ENCODE measurements around the gene NBAS.

Gene NBAS

DNA sequence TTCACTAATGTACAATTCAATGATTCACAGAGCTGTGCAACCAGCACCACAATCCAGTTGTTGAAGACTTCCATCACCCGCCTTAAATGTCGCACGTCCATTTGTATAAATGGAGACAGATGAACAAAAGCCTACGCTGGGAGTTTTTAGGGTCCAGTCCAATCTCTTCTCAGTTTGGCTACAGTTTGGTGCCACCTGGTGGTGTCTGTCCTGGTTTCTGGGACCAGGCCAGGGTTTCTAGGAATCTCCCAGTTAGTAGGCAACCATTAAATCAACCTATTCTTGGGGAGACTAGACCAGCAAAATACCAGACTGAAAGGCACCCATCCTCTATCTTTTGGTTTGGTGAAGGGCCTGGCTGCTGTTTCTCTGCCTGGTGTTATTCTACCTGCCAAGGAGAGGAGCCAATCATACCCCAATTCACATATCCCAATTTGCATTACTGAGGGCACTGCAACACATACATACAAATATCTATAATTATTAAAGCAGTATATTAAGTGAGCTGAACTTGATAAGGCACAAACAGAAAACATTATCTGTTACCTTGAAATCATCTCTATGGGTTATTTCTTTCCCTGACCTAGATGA, 27.3 kb upstream of the NBAS start:
- no peak overlapping the region for H3K27ac ChIP-seq
- TF ChIP-seq, protein P1, sequence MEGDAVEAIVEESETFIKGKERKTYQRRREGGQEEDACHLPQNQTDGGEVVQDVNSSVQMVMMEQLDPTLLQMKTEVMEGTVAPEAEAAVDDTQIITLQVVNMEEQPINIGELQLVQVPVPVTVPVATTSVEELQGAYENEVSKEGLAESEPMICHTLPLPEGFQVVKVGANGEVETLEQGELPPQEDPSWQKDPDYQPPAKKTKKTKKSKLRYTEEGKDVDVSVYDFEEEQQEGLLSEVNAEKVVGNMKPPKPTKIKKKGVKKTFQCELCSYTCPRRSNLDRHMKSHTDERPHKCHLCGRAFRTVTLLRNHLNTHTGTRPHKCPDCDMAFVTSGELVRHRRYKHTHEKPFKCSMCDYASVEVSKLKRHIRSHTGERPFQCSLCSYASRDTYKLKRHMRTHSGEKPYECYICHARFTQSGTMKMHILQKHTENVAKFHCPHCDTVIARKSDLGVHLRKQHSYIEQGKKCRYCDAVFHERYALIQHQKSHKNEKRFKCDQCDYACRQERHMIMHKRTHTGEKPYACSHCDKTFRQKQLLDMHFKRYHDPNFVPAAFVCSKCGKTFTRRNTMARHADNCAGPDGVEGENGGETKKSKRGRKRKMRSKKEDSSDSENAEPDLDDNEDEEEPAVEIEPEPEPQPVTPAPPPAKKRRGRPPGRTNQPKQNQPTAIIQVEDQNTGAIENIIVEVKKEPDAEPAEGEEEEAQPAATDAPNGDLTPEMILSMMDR (conservative IDR thresholded peaks at IDR 0.05), result peak; percentile 83

DNA sequence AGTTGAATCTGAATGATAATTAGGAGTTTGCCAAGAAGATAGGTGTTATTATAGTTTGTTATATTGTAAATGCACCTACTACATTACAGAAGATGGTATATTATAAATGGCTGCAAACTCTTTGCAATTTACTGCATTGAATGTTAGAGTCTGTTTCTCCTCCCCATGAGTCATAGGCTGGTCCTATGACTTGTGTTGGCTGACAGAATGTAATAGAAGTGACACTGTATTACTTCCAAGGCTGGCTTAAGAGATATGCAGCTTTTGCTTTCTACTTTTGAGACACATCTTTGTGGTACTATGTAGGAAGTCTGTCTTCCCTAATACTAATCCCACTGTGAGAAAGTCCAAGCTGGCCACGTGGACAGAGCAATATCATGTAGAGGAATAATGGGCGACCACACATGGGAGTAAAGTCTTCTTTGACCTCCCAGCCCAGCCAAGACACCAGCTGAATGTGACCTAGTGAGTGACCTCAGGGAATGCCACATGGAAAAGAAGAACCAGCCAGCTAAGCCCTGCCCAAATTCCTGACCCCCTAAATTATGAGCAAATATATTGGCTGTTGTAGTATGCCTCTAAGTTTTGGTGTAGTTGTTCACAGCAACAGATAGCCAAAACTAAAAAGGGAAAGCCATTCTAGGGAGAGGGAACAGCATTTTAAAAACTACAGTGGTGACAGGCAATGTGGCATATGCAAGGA, 23.8 kb upstream of the NBAS start:
- TF ChIP-seq, protein P1 (conservative IDR thresholded peaks at IDR 0.05), result no peak
- H3K27ac ChIP-seq, result no peak overlapping the region

DNA sequence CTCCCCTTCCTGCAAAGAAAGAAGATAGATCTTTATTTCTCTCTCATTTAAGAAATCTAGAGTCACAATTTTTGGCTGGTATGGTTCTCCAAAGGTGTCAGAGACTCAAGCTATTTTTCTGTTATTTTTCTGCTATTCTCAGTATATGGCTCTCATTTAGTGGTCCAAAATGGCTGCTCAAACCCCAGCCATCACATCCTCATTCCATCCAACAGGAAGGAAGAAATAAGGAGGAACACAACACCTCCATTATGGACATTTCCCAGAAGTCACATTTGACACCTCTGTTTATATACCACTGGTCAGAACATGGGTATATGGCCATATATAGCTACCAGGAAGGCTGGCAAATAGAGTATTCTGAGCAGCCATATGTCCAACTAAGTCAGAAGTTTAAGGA, 23.2 kb upstream of the NBAS start:
- no peak overlapping the region for H3K27ac ChIP-seq
- TF ChIP-seq, protein P1 (conservative IDR thresholded peaks at IDR 0.05), result no peak

DNA sequence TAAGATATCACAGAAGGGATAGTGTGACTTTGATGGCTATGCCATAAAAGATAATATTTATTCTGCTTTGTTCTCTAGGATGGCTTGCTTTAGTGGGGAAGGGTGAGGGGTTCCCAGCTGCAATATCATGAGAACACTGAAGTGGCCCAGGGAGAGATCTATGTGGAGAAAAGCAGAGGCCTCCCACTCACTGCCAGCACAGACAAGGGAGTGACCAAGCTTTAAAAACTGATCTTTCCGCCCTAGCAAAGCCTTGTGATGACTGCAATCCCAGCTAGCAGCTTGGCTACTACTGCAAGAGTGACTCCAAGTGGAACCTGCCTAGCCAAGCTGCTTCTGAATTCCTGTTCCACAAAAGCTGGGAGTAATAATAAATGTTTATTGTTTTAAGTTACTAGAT, 22.7 kb upstream of the NBAS start:
- TF ChIP-seq, protein P1 (conservative IDR thresholded peaks at IDR 0.05), result no peak
- no peak overlapping the region for H3K27ac ChIP-seq

DNA sequence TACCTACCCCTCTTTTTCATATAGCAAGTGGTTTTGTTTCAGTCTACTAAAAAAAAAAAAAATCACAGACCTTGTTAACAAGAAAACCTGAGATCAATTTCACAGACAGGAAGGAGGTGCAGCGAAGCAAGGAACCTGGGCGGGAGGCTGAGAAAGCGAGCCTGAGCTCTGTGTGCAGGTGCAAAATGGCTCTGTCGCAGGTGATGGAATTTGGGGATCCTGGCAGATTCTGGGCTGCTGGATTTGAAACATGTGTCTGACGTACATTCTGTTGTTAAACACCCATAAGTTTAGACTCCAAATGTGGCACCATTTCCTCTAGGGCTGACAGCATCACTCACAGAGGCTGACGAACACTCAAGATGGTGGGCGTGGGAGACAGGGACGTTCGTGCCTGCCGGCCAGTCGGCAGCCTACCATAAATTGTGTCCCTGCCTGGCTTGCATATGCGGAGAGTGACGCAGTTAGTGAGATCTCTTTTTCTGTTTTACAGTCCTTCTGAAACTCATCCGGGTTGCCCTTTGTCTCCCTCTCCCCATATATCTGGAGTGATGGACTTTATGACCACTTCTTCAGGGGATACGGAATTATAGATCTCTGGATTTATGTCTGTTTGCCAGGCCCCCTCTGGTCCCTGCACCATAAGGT, 21.7 kb upstream of the NBAS start:
- H3K27ac ChIP-seq, result no peak overlapping the region
- TF ChIP-seq, protein P1 (conservative IDR thresholded peaks at IDR 0.05), result no peak

DNA sequence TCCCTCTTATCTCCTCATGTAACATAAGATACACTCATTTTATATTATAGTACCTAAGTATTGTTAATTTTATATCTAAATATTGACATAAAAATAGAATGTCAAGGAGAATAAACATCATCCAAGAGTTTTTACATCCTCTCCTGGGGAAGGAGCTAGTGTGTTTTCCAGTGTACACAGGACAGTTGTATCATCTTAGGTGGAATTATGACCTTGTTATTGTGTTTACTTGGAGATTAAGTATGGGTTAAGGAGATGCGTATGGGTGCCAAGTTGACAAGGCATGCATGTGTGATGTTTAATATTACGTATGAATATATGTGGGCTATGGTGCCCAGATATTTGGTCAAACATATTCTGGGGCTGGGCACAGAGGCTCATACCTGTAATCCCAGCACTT, 19.3 kb upstream of the NBAS start:
- TF ChIP-seq, protein P1 (conservative IDR thresholded peaks at IDR 0.05), result no peak

DNA sequence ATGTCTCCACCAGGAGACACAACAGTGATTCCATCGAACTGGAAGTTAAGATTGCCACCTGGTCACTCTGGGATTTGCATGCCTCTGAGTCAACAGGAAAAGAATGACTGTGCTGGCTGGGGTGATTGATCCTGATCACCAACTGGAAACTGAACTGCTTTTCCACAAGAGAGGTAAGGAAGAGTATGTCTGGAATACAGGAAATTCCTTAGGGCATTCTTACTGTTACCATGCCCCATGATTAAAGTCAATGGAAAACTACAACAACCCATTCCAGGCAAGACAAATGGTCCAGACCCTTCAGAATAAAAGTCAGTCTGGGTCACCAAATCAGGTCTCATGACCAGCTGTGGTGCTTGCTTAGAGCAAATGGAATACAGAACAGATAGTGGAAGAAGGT, 18.5 kb upstream of the NBAS start:
- H3K27ac ChIP-seq, result no peak overlapping the region
- TF ChIP-seq, protein P1 (conservative IDR thresholded peaks at IDR 0.05), result no peak

More for the DNA sequence above, 19.3 kb upstream of the NBAS start:
- no peak overlapping the region for H3K27ac ChIP-seq

Data from VCaP (cell line).